Sigmoid colon (tissue), 7 donors: ENCODE data around the gene CACNA2D3. TPM values are rescaled to one million over a fixed set of nuclear protein-coding genes. Genes with fewer than 3 reads are reported as not detected.

Experiments used
- DNase-seq: peaks from one replicate; pipeline ENCODE4 v3.0.0-alpha.2; 2019
- H3K27ac ChIP-seq, 4 donors: fragments of 200-600 bp; sonication (generic); one replicate each; pipeline ENCODE4 v1.5.1; 2016 to 2019; ENCODE audit warnings: mild to moderate bottlenecking in 1 of 4
- H3K27me3 ChIP-seq, 3 donors: fragments of 200-600 bp; sonication (generic); one replicate each; pipeline ENCODE4 v1.5.1; 2019; ENCODE audit warnings: mild to moderate bottlenecking in 1 of 3
- H3K36me3 ChIP-seq, 4 donors: fragments of 200-600 bp; sonication (generic); one replicate each; pipeline ENCODE4 v1.5.1; 2016 to 2019
- H3K4me1 ChIP-seq, 4 donors: fragments of 200-600 bp; sonication (generic); one replicate each; pipeline ENCODE4 v1.5.1; 2017 to 2019
- H3K4me3 ChIP-seq, 4 donors: fragments of 200-600 bp; sonication (generic); one replicate each; pipeline ENCODE4 v1.5.1; 2017 to 2019; ENCODE audit warnings: mild to moderate bottlenecking in 2 of 4, moderate library complexity in 1 of 4
- H3K9me3 ChIP-seq, 4 donors: fragments of 200-600 bp in 3 of 4; sonication (generic) in 3 of 4; one replicate each; pipeline versions ENCODE4 v1.5.1 to v1.6.1; 2013 to 2019
- EP300 ChIP-seq, 4 donors: sonication (generic); formaldehyde crosslinking; IDR thresholded peaks; one replicate each; pipeline ENCODE4 v1.6.1; 2017; ENCODE audit warnings: antibody characterized with exemption in 4 of 4
- POLR2A ChIP-seq, 2 donors: fragments of 450-650 bp; IDR thresholded peaks; one replicate each; pipeline ENCODE4 v1.6.1; 2016; ENCODE audit warnings: antibody characterized with exemption in 2 of 2, mild to moderate bottlenecking in 2 of 2, moderate library complexity in 2 of 2
- POLR2AphosphoS5 ChIP-seq, 4 donors: sonication (generic); formaldehyde crosslinking; IDR thresholded peaks; one replicate each; pipeline ENCODE4 v1.6.1; 2017; ENCODE audit warnings: antibody characterized with exemption in 4 of 4
- WGBS, 2 donors: extraction: QIAGEN DNeasy Blood & Tissue Kit; methylation state at CpG; one replicate each; pipeline ENCODE4 v1.1.7; 2013; 5-methylcytosine and 5-hydroxymethylcytosine counted together
- intact Hi-C: fragments of 100-400 bp; cut with DNase I; formaldehyde crosslinking; loops from one replicate; pipeline ENCODE4 v1.15.1; 2023
- polyA plus RNA-seq, 3 donors: library from polyadenylated mRNA; stranded (reverse); fragments of 200-250 nt; gene quantifications; one replicate each; pipeline ENCODE4 v1.2.3, GENCODE V29; 2013
- total RNA-seq, 4 donors: library from RNA; depleted of rRNA; stranded (reverse); fragments of >200 nt; gene quantifications; one replicate each; pipeline ENCODE4 v1.1.0, GENCODE V29; 2016
- TF ChIP-seq, protein P1 (sequence below), 4 experiments: fragments of 450-650 bp in 3 of 4; fragments of 200-600 bp in 1 of 4; IDR thresholded peaks; one replicate each; pipeline ENCODE4 v1.5.1; 2016 to 2019; ENCODE audit warnings: antibody characterized with exemption in 4 of 4, mild to moderate bottlenecking in 3 of 4, moderate library complexity in 2 of 4
- donor health status: healthy with polysubstance abuse.
- donor health status: Bipolar disorder and iron deficiency.
- donor health status: healthy.

Gene CACNA2D3
- total and polyA plus RNA-seq, 7 donors, result 0.32 to 10.2 (median 4.8) TPM; not detected in 1

DNA sequence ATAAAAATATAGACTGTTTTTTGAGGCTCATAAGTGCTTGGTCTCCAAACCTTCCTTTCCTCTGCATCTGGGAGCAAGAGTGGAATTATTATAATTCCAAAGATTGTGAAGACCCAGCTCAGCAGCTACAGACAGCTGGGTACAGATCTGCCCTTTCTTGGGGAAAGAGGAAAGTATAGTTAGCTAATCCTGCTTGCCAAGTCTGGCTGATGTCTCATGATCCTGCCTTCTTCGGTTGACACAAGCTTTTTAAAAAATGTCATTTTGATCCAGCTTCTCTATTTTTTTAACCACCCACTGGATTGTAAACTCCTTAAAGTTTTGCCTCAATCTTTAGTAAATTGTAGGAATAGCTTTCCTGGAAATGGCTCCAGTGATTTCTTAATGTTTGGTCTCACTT, 624.4 kb downstream of the CACNA2D3 start:
- no peaks in the 10 kb centered on the region for H3K9me3 ChIP-seq
- intact Hi-C loops, result no loop called here
- TF ChIP-seq, protein P1, sequence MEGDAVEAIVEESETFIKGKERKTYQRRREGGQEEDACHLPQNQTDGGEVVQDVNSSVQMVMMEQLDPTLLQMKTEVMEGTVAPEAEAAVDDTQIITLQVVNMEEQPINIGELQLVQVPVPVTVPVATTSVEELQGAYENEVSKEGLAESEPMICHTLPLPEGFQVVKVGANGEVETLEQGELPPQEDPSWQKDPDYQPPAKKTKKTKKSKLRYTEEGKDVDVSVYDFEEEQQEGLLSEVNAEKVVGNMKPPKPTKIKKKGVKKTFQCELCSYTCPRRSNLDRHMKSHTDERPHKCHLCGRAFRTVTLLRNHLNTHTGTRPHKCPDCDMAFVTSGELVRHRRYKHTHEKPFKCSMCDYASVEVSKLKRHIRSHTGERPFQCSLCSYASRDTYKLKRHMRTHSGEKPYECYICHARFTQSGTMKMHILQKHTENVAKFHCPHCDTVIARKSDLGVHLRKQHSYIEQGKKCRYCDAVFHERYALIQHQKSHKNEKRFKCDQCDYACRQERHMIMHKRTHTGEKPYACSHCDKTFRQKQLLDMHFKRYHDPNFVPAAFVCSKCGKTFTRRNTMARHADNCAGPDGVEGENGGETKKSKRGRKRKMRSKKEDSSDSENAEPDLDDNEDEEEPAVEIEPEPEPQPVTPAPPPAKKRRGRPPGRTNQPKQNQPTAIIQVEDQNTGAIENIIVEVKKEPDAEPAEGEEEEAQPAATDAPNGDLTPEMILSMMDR (IDR thresholded peaks at IDR 0.05), result no peak
- no peak for TF ChIP-seq POLR2A (IDR thresholded peaks at IDR 0.05)
- TF ChIP-seq POLR2AphosphoS5 (IDR thresholded peaks at IDR 0.05), result no peak
- H3K27me3 ChIP-seq, result no peaks in the 10 kb centered on the region
- H3K27ac ChIP-seq, result no peak overlapping the region
- no peak for DNase-seq
- H3K36me3 ChIP-seq, result no peaks in the 10 kb centered on the region
- WGBS, 2 donors, result 82 to 90% methylated on average over 1 of the region's 1 CpG
- no peaks in the 10 kb centered on the region for H3K4me1 ChIP-seq
- no peak overlapping the region for H3K4me3 ChIP-seq

- Histone ChIP-seq H3K27me3 (no peaks in the 10 kb centered on the region), H3K9me3 (no peaks in the 10 kb centered on the region), H3K4me1 (peaks cover 0 to 20% (median 9%) of the 10 kb centered on the region in 4 donors), H3K36me3 (no peaks in the 10 kb centered on the region), H3K4me3 (no peak overlapping the region), H3K27ac (no peak overlapping the region)
- TF ChIP-seq, protein P1 (IDR thresholded peaks at IDR 0.05), result no peak
- TF ChIP-seq POLR2AphosphoS5 (IDR thresholded peaks at IDR 0.05) (no peak), POLR2A (IDR thresholded peaks at IDR 0.05) (no peak), EP300 (IDR thresholded peaks at IDR 0.05) (no peak)
- no peak for DNase-seq
- intact Hi-C loops, result no loop called here
Observed at GRCh38 chr3:54755756-54756155, 633.4 kb downstream of the CACNA2D3 start.

- no peak for DNase-seq
- intact Hi-C loops, result no loop called here
- no peak overlapping the region for H3K27ac ChIP-seq
- TF ChIP-seq POLR2A (IDR thresholded peaks at IDR 0.05), result no peak
- TF ChIP-seq, protein P1 (IDR thresholded peaks at IDR 0.05), result no peak
- no peak for TF ChIP-seq EP300 (IDR thresholded peaks at IDR 0.05)
- TF ChIP-seq POLR2AphosphoS5 (IDR thresholded peaks at IDR 0.05), result no peak
- no peak overlapping the region for H3K4me3 ChIP-seq
- H3K36me3 ChIP-seq, result no peaks in the 10 kb centered on the region
- peaks cover 0 to 20% (median 9%) of the 10 kb centered on the region in 4 donors for H3K4me1 ChIP-seq
- H3K9me3 ChIP-seq, result no peaks in the 10 kb centered on the region
- H3K27me3 ChIP-seq, result no peaks in the 10 kb centered on the region
- 77 to 88% methylated on average over 7 of the region's 7 CpGs for WGBS, 2 donors
Observed at GRCh38 chr3:54756330-54756731, 634.0 kb downstream of the CACNA2D3 start.

GRCh38 chr3:54758461-54758860, 636.1 kb downstream of the CACNA2D3 start:
- Histone ChIP-seq H3K36me3 (no peaks in the 10 kb centered on the region), H3K9me3 (no peaks in the 10 kb centered on the region), H3K4me1 (peaks cover 0 to 20% (median 9%) of the 10 kb centered on the region in 4 donors), H3K27ac (no peak overlapping the region), H3K4me3 (no peak overlapping the region), H3K27me3 (no peaks in the 10 kb centered on the region)
- TF ChIP-seq EP300 (IDR thresholded peaks at IDR 0.05) (no peak), POLR2A (IDR thresholded peaks at IDR 0.05) (no peak), POLR2AphosphoS5 (IDR thresholded peaks at IDR 0.05) (no peak)
- TF ChIP-seq, protein P1 (IDR thresholded peaks at IDR 0.05), result no peak
- intact Hi-C loops, result no loop called here
- 92 to 93% methylated on average over 3 of the region's 3 CpGs for WGBS, 2 donors
- DNase-seq, result no peak

DNA sequence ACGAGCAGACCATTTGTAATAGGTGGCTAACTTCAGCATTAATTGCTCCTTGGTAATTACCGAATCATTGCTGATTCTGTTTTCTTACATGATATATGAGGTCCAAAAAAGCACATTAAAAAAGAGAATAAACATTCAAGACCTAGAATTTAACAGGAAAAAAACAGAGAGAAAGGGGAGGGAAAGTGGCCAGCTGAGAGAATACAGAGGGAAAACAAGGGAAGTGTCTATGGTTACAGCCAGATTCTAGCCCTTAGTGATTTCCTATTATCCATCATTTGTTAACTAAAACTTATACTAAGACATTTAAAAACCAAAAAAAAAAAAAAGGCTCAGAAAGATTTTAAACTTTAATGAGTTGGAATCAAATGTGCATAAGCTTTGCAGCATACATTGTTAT, 636.8 kb downstream of the CACNA2D3 start:
- H3K27me3 ChIP-seq, result no peaks in the 10 kb centered on the region
- H3K4me3 ChIP-seq, result no peak overlapping the region
- TF ChIP-seq, protein P1 (IDR thresholded peaks at IDR 0.05), result no peak
- TF ChIP-seq POLR2A (IDR thresholded peaks at IDR 0.05) (no peak), EP300 (IDR thresholded peaks at IDR 0.05) (no peak), POLR2AphosphoS5 (IDR thresholded peaks at IDR 0.05) (no peak)
- WGBS, 2 donors, result 55 to 61% methylated on average over 2 of the region's 2 CpGs
- no peaks in the 10 kb centered on the region for H3K9me3 ChIP-seq
- no peak for DNase-seq
- no peaks in the 10 kb centered on the region for H3K36me3 ChIP-seq
- H3K4me1 ChIP-seq, result peaks cover 0 to 20% (median 9%) of the 10 kb centered on the region in 4 donors
- intact Hi-C loops, result no loop called here
- H3K27ac ChIP-seq, result no peak overlapping the region
